ENCODE measurements around the gene DUOXA2. TPM values are rescaled to one million over a fixed set of nuclear protein-coding genes. Genes with fewer than 3 reads are reported as not detected.
"Not testable (repeated sequence)": the region's sequence is repeated elsewhere in the genome, so short reads cannot be mapped to it uniquely, and the experiment has no call there.

Gene DUOXA2
- polyA plus RNA-seq, 1 donor from 2014 or later = not detected

DNA sequence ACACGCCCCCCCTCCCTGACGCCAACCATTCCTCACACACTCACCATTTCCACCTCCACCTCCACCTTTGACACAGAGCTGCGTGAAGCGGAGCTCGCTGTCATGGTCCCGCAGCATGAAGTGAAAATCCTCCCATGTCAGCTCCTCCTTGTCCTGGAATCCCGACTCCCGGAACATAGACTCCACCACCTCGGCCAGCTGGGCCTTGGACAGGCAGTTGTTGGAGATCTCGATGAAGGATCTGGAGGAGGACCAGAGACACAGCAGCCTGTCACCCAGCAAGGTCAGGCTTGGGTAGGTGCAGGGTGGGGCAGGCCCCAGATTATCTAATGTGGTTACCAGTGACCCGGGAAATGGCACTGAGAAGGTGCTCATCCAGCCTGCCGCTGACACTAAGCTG lies 12.4 kb upstream of the DUOXA2 start:
- Histone ChIP-seq H3K36me3 (ENCODE audit: insufficient read depth, low read length) (no peaks in the 10 kb centered on the region), H3K9ac (ENCODE audit: low read length) (no peak overlapping the region), H3K4me3 (ENCODE audit: low read length) (no peak overlapping the region), H3K27me3 (ENCODE audit: insufficient read depth, low read depth, low read length) (no peaks in the 10 kb centered on the region), H3K9me3 (ENCODE audit: low read length) (no peaks in the 10 kb centered on the region), H3K27ac (ENCODE audit: low read length) (no peak overlapping the region), H2AFZ (ENCODE audit: low read depth, low read length) (no peak overlapping the region), H4K20me1 (ENCODE audit: insufficient read depth) (no peaks in the 10 kb centered on the region), H3K4me2 (ENCODE audit: low read length) (no peak overlapping the region), H3K9me2 (ENCODE audit: insufficient read depth, low read length) (no peaks in the 10 kb centered on the region), H3K79me2 (replicated peaks; ENCODE audit: insufficient read depth, low read length) (no peaks in the 10 kb centered on the region), H3F3A (ENCODE audit: insufficient read depth, low read length, poor library complexity, severe bottlenecking) (no peaks in the 10 kb centered on the region)
- TF ChIP-seq, protein P1, sequence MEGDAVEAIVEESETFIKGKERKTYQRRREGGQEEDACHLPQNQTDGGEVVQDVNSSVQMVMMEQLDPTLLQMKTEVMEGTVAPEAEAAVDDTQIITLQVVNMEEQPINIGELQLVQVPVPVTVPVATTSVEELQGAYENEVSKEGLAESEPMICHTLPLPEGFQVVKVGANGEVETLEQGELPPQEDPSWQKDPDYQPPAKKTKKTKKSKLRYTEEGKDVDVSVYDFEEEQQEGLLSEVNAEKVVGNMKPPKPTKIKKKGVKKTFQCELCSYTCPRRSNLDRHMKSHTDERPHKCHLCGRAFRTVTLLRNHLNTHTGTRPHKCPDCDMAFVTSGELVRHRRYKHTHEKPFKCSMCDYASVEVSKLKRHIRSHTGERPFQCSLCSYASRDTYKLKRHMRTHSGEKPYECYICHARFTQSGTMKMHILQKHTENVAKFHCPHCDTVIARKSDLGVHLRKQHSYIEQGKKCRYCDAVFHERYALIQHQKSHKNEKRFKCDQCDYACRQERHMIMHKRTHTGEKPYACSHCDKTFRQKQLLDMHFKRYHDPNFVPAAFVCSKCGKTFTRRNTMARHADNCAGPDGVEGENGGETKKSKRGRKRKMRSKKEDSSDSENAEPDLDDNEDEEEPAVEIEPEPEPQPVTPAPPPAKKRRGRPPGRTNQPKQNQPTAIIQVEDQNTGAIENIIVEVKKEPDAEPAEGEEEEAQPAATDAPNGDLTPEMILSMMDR (IDR thresholded peaks at IDR 0.05; ENCODE audit: poor library complexity, severe bottlenecking) = no peak
- no peak for TF ChIP-seq SMC3 (conservative IDR thresholded peaks at IDR 0.05; ENCODE audit: poor library complexity)
- TF ChIP-seq POLR2AphosphoS5 (IDR thresholded peaks at IDR 0.05) = no peak
- TF ChIP-seq EZH2 (IDR thresholded peaks at IDR 0.05; ENCODE audit: borderline replicate concordance, insufficient read depth, low read length, poor library complexity, severe bottlenecking) = no peak
- TF ChIP-seq RAD21 (conservative IDR thresholded peaks at IDR 0.05) = no peak
- TF ChIP-seq REST (IDR thresholded peaks at IDR 0.05; ENCODE audit: borderline replicate concordance) = no peak
- TF ChIP-seq MXI1 (conservative IDR thresholded peaks at IDR 0.05; ENCODE audit: poor library complexity, severe bottlenecking) = no peak
- TF ChIP-seq EP300 (conservative IDR thresholded peaks at IDR 0.05; ENCODE audit: poor library complexity, severe bottlenecking) = no peak
- TF ChIP-seq TAF1 (IDR thresholded peaks at IDR 0.05; ENCODE audit: low read depth) = no peak

- Histone ChIP-seq H3K9ac (ENCODE audit: low read length) (no peak overlapping the region), H3K9me3 (ENCODE audit: low read length) (no peaks in the 10 kb centered on the region), H4K20me1 (ENCODE audit: insufficient read depth) (no peaks in the 10 kb centered on the region), H3K27ac (ENCODE audit: low read length) (no peak overlapping the region), H3K4me2 (ENCODE audit: low read length) (no peak overlapping the region), H3K79me2 (replicated peaks; ENCODE audit: insufficient read depth, low read length) (no peaks in the 10 kb centered on the region), H3K9me2 (ENCODE audit: insufficient read depth, low read length) (no peaks in the 10 kb centered on the region), H3F3A (ENCODE audit: insufficient read depth, low read length, poor library complexity, severe bottlenecking) (no peaks in the 10 kb centered on the region), H3K4me3 (ENCODE audit: low read length) (no peak overlapping the region), H3K36me3 (ENCODE audit: insufficient read depth, low read length) (no peaks in the 10 kb centered on the region), H2AFZ (ENCODE audit: low read depth, low read length) (no peak overlapping the region), H3K27me3 (ENCODE audit: insufficient read depth, low read depth, low read length) (no peaks in the 10 kb centered on the region)
- no peak for TF ChIP-seq MXI1 (conservative IDR thresholded peaks at IDR 0.05; ENCODE audit: poor library complexity, severe bottlenecking)
- no peak for TF ChIP-seq POLR2AphosphoS5 (IDR thresholded peaks at IDR 0.05)
- no peak for TF ChIP-seq SMC3 (conservative IDR thresholded peaks at IDR 0.05; ENCODE audit: poor library complexity)
- TF ChIP-seq, protein P1 (IDR thresholded peaks at IDR 0.05; ENCODE audit: poor library complexity, severe bottlenecking) = no peak
- no peak for TF ChIP-seq TAF1 (IDR thresholded peaks at IDR 0.05; ENCODE audit: low read depth)
- TF ChIP-seq EP300 (conservative IDR thresholded peaks at IDR 0.05; ENCODE audit: poor library complexity, severe bottlenecking) = no peak
- no peak for TF ChIP-seq EZH2 (IDR thresholded peaks at IDR 0.05; ENCODE audit: borderline replicate concordance, insufficient read depth, low read length, poor library complexity, severe bottlenecking)
- no peak for TF ChIP-seq RAD21 (conservative IDR thresholded peaks at IDR 0.05)
- no peak for TF ChIP-seq REST (IDR thresholded peaks at IDR 0.05; ENCODE audit: borderline replicate concordance)
These were observed 11.9 kb upstream of the DUOXA2 start for GRCh38 chr15:45102226-45102625.

DNA sequence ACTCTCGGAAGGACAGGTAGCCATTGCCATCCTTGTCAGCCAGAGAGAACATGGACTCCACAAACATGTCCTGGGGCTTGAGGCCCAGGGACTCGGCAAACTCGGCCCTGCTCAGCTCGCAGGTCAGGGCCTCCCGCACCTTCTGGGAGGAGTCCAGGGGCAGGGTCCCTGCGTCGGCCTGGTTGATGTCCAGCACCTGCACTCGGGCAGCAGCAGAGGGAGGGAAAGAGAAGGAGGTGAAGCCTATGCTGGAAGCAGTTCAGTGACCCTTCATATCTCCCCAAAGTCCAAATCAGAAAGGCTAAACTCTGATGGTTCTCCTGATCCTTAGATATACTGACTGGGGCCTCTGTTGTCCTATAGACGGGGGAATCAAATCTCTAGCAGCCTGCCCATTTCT lies 10.0 kb upstream of the DUOXA2 start:
- H3K27ac ChIP-seq (ENCODE audit: low read length); H3K9me2 ChIP-seq (ENCODE audit: insufficient read depth, low read length); H3K27me3 ChIP-seq (ENCODE audit: insufficient read depth, low read depth, low read length); H3K79me2 ChIP-seq (replicated peaks; ENCODE audit: insufficient read depth, low read length); H2AFZ ChIP-seq (ENCODE audit: low read depth, low read length); H3K9ac ChIP-seq (ENCODE audit: low read length); H3K9me3 ChIP-seq (ENCODE audit: low read length); H3F3A ChIP-seq (ENCODE audit: insufficient read depth, low read length, poor library complexity, severe bottlenecking); H4K20me1 ChIP-seq (ENCODE audit: insufficient read depth); H3K4me2 ChIP-seq (ENCODE audit: low read length); H3K4me3 ChIP-seq (ENCODE audit: low read length); H3K36me3 ChIP-seq (ENCODE audit: insufficient read depth, low read length): not testable (repeated sequence)
